Stimulated activated naive B cell treated with anti-CD40 and anti-IgM and Interleukin-4, amounts not matched to agents 10 μg/mL and 1 μg/mL and 100 μg/mL, for 72 hours (primary cell): ENCODE data around the gene FAM25A.
"Not testable (repeated sequence)": the region's sequence is repeated elsewhere in the genome, so short reads cannot be mapped to it uniquely, and the experiment has no call there.

Experiments
- ATAC-seq, 2 donors: fragments of 150-1000 bp; cut with Tn5 transposase; replicated peaks; 2 replicates each; pipeline ENCODE4 v1.10.0; 2021; ENCODE audit warnings: moderate library complexity in 1 of 2
- DNase-seq: peaks from one replicate; pipeline ENCODE4 v3.0.0; 2021
- H3K27ac Mint-ChIP-seq: one replicate; pipeline ENCODE4 v1.8.0; 2022; ENCODE audit warnings: mild to moderate bottlenecking, mixed read lengths
- H3K27me3 Mint-ChIP-seq, 2 donors: one replicate each; pipeline ENCODE4 v1.8.0; 2022; ENCODE audit warnings: mixed read lengths in 2 of 2
- H3K36me3 Mint-ChIP-seq, 2 donors: one replicate each; pipeline ENCODE4 v1.8.0; 2022; ENCODE audit warnings: mixed read lengths in 2 of 2, mild to moderate bottlenecking in 1 of 2
- H3K4me1 Mint-ChIP-seq, 2 donors: one replicate each; pipeline ENCODE4 v1.8.0; 2022; ENCODE audit warnings: mixed read lengths in 2 of 2, mild to moderate bottlenecking in 1 of 2
- H3K4me3 Mint-ChIP-seq, 2 donors: one replicate each; pipeline ENCODE4 v1.8.0; 2022; ENCODE audit warnings: mild to moderate bottlenecking in 2 of 2, mixed read lengths in 2 of 2, moderate library complexity in 1 of 2
- H3K9me3 Mint-ChIP-seq, 2 donors: one replicate each; pipeline ENCODE4 v1.8.0; 2022; ENCODE audit warnings: mixed read lengths in 2 of 2, mild to moderate bottlenecking in 1 of 2

Gene FAM25A

GRCh38 chr10:87026747-87027508 is 6.8 kb downstream of the FAM25A start:
- DNase-seq, H3K27me3 Mint-ChIP-seq, H3K4me3 Mint-ChIP-seq, H3K27ac Mint-ChIP-seq, H3K36me3 Mint-ChIP-seq, H3K4me1 Mint-ChIP-seq, ATAC-seq, H3K9me3 Mint-ChIP-seq: not testable (repeated sequence)

GRCh38 chr10:87030419-87030818 is 10.3 kb downstream of the FAM25A start:
- not testable (repeated sequence) for H3K4me3 Mint-ChIP-seq, ATAC-seq, H3K27me3 Mint-ChIP-seq, DNase-seq, H3K36me3 Mint-ChIP-seq, H3K9me3 Mint-ChIP-seq, H3K4me1 Mint-ChIP-seq, H3K27ac Mint-ChIP-seq

GRCh38 chr10:87030912-87031635 is 11.0 kb downstream of the FAM25A start:
- no peak overlapping the region for H3K27ac Mint-ChIP-seq
- no peaks in the 10 kb centered on the region for H3K4me1 Mint-ChIP-seq
- no peak for DNase-seq
- H3K27me3 Mint-ChIP-seq: no peaks in the 10 kb centered on the region
- no peak overlapping the region for H3K4me3 Mint-ChIP-seq
- H3K36me3 Mint-ChIP-seq: no peaks in the 10 kb centered on the region
- no peaks in the 10 kb centered on the region for H3K9me3 Mint-ChIP-seq
- no peak for ATAC-seq

- Mint-ChIP-seq H3K4me3 (no peak overlapping the region), H3K4me1 (no peaks in the 10 kb centered on the region), H3K27me3 (no peaks in the 10 kb centered on the region), H3K36me3 (peaks cover 2 to 4% of the 10 kb centered on the region in 2 donors), H3K27ac (no peak overlapping the region), H3K9me3 (peaks cover 0 to 6% of the 10 kb centered on the region in 2 donors)
- DNase-seq (no peak), ATAC-seq (no peak)
These were observed 16.5 kb downstream of the FAM25A start for GRCh38 chr10:87036623-87037022.

- ATAC-seq: no peak
- Mint-ChIP-seq H3K4me3 (no peak overlapping the region), H3K27me3 (no peaks in the 10 kb centered on the region), H3K4me1 (no peaks in the 10 kb centered on the region), H3K9me3 (peaks cover 0 to 6% of the 10 kb centered on the region in 2 donors), H3K27ac (no peak overlapping the region), H3K36me3 (peaks cover 9 to 11% of the 10 kb centered on the region in 2 donors)
- DNase-seq: no peak
These were observed 18.2 kb downstream of the FAM25A start for GRCh38 chr10:87038286-87038717.

GRCh38 chr10:87038786-87039185 is 18.7 kb downstream of the FAM25A start:
- no peak overlapping the region for H3K27ac Mint-ChIP-seq
- H3K4me3 Mint-ChIP-seq: no peak overlapping the region
- H3K9me3 Mint-ChIP-seq: peaks cover 0 to 6% of the 10 kb centered on the region in 2 donors
- H3K27me3 Mint-ChIP-seq: no peaks in the 10 kb centered on the region
- ATAC-seq: no peak
- H3K36me3 Mint-ChIP-seq: peaks cover 11 to 14% of the 10 kb centered on the region in 2 donors
- DNase-seq: no peak
- no peaks in the 10 kb centered on the region for H3K4me1 Mint-ChIP-seq

- not testable (repeated sequence) for H3K4me3 Mint-ChIP-seq, H3K27me3 Mint-ChIP-seq, H3K4me1 Mint-ChIP-seq, ATAC-seq, H3K9me3 Mint-ChIP-seq, DNase-seq
- Mint-ChIP-seq H3K27ac (peak overlapping the region; percentile 79), H3K36me3 (peaks cover 30 to 43% of the 10 kb centered on the region in 2 donors)
These were observed 23.5 kb downstream of the FAM25A start for GRCh38 chr10:87043579-87043978.

GRCh38 chr10:87045434-87045938 is 25.4 kb downstream of the FAM25A start:
- H3K27me3 Mint-ChIP-seq: no peaks in the 10 kb centered on the region
- H3K27ac Mint-ChIP-seq: no peak overlapping the region
- H3K36me3 Mint-ChIP-seq: peaks cover 34 to 49% of the 10 kb centered on the region in 2 donors

GRCh38 chr10:87053111-87053510 is 33.0 kb downstream of the FAM25A start:
- H3K27me3 Mint-ChIP-seq: no peaks in the 10 kb centered on the region
- DNase-seq (no peak), ATAC-seq (no peak)
- H3K36me3 Mint-ChIP-seq: peaks cover 22 to 30% of the 10 kb centered on the region in 2 donors
- H3K4me3 Mint-ChIP-seq: no peak overlapping the region
- peaks cover 0 to 1% of the 10 kb centered on the region in 2 donors for H3K4me1 Mint-ChIP-seq
- no peaks in the 10 kb centered on the region for H3K9me3 Mint-ChIP-seq
- no peak overlapping the region for H3K27ac Mint-ChIP-seq

More at GRCh38 chr10:87045434-87045938, 25.4 kb downstream of the FAM25A start:
- H3K4me3 Mint-ChIP-seq: no peak overlapping the region
- DNase-seq: no peak
- no peaks in the 10 kb centered on the region for H3K4me1 Mint-ChIP-seq
- ATAC-seq: no peak
- no peaks in the 10 kb centered on the region for H3K9me3 Mint-ChIP-seq

GRCh38 chr10:87053577-87054181 is 33.6 kb downstream of the FAM25A start:
- no peaks in the 10 kb centered on the region for H3K27me3 Mint-ChIP-seq
- H3K36me3 Mint-ChIP-seq: peaks cover 18 to 29% of the 10 kb centered on the region in 2 donors
- DNase-seq (no peak), ATAC-seq (no peak)
- H3K4me3 Mint-ChIP-seq: no peak overlapping the region
- H3K27ac Mint-ChIP-seq: no peak overlapping the region
- H3K9me3 Mint-ChIP-seq: no peaks in the 10 kb centered on the region
- peaks cover 0 to 1% of the 10 kb centered on the region in 2 donors for H3K4me1 Mint-ChIP-seq

- no peaks in the 10 kb centered on the region for H3K9me3 Mint-ChIP-seq
These were observed 34.5 kb downstream of the FAM25A start for GRCh38 chr10:87054373-87055295.

GRCh38 chr10:87058171-87058570 is 38.1 kb downstream of the FAM25A start:
- Mint-ChIP-seq H3K27me3 (no peaks in the 10 kb centered on the region), H3K4me1 (peaks cover 0 to 1% of the 10 kb centered on the region in 2 donors), H3K4me3 (no peak overlapping the region), H3K9me3 (no peaks in the 10 kb centered on the region), H3K27ac (no peak overlapping the region), H3K36me3 (peaks cover 30% of the 10 kb centered on the region in 2 donors)
- ATAC-seq: no peak
- DNase-seq: no peak

More at GRCh38 chr10:87054373-87055295, 34.5 kb downstream of the FAM25A start:
- ATAC-seq (peak; percentile 61 to 80), DNase-seq (no peak)
- no peaks in the 10 kb centered on the region for H3K27me3 Mint-ChIP-seq
- H3K36me3 Mint-ChIP-seq: peaks cover 19 to 27% of the 10 kb centered on the region in 2 donors
- H3K4me3 Mint-ChIP-seq: no peak overlapping the region
- H3K27ac Mint-ChIP-seq: no peak overlapping the region
- peaks cover 0 to 1% of the 10 kb centered on the region in 2 donors for H3K4me1 Mint-ChIP-seq

- Mint-ChIP-seq H3K27me3 (no peaks in the 10 kb centered on the region), H3K27ac (no peak overlapping the region), H3K4me3 (no peak overlapping the region), H3K36me3 (peaks cover 37 to 38% of the 10 kb centered on the region in 2 donors), H3K9me3 (no peaks in the 10 kb centered on the region), H3K4me1 (no peaks in the 10 kb centered on the region)
- no peak for ATAC-seq
- DNase-seq: no peak
These were observed 39.3 kb downstream of the FAM25A start for GRCh38 chr10:87059401-87059800.
